ENCODE measurements around the gene FIGN. TPM values are rescaled to one million over a fixed set of nuclear protein-coding genes. Genes with fewer than 3 reads are reported as not detected.

Gene FIGN
- total and polyA plus RNA-seq, 4 experiments from 2014 or later = not detected

- Mint-ChIP-seq H3K4me1 (no peaks in the 10 kb centered on the region), H3K9me3 (peaks cover 0 to 10% (median 2%) of the 10 kb centered on the region in 8 donors), H3K27ac (no peak overlapping the region), H3K27me3 (no peaks in the 10 kb centered on the region), H3K36me3 (no peaks in the 10 kb centered on the region), H3K4me3 (no peak overlapping the region)
- intact Hi-C loops (cut with micrococcal nuclease) = no loop called here
- ChIA-PET CTCF (ENCODE audit: partially characterized antibody) (no interaction called here), POLR2A (ENCODE audit: partially characterized antibody) (no interaction called here)
- Histone ChIP-seq H3K36me3 (ENCODE audit: insufficient read depth, low read length) (no peaks in the 10 kb centered on the region), H3K27ac (ENCODE audit: low read depth, low read length) (no peak overlapping the region), H3K9me3 (ENCODE audit: control insufficient read depth in 1 of 2, low read length in 2 of 2) (no peaks in the 10 kb centered on the region), H3K27me3 (ENCODE audit: insufficient read depth, low read length) (no peaks in the 10 kb centered on the region), H3K4me3 (ENCODE audit: low read length in 2 of 2) (no peak overlapping the region), H3K4me1 (ENCODE audit: insufficient read depth, low read length) (no peaks in the 10 kb centered on the region)
- no peak for DNase-seq
Measured at GRCh38 chr2:163716101-163716500, 19.7 kb downstream of the FIGN start.

GRCh38 chr2:163715668-163716067 is 20.1 kb downstream of the FIGN start:
- H3K4me3 Mint-ChIP-seq = no peak overlapping the region

GRCh38 chr2:163715199-163715598 is 20.6 kb downstream of the FIGN start:
- no peaks in the 10 kb centered on the region for H3K4me1 ChIP-seq (ENCODE audit: insufficient read depth, low read length)
- no peaks in the 10 kb centered on the region for H3K36me3 Mint-ChIP-seq
- no peak overlapping the region for H3K4me3 ChIP-seq (ENCODE audit: low read length in 2 of 2)
- H3K27ac Mint-ChIP-seq = no peak overlapping the region
- H3K4me1 Mint-ChIP-seq = no peaks in the 10 kb centered on the region
- H3K27me3 Mint-ChIP-seq = no peaks in the 10 kb centered on the region
- H3K27ac ChIP-seq (ENCODE audit: low read depth, low read length) = no peak overlapping the region
- CTCF ChIA-PET (ENCODE audit: partially characterized antibody) = no interaction called here
- POLR2A ChIA-PET (ENCODE audit: partially characterized antibody) = no interaction called here
- H3K27me3 ChIP-seq (ENCODE audit: insufficient read depth, low read length) = no peaks in the 10 kb centered on the region
- H3K36me3 ChIP-seq (ENCODE audit: insufficient read depth, low read length) = no peaks in the 10 kb centered on the region
- intact Hi-C loops (cut with micrococcal nuclease) = no loop called here
- no peak for DNase-seq
- H3K9me3 ChIP-seq (ENCODE audit: control insufficient read depth in 1 of 2, low read length in 2 of 2) = no peaks in the 10 kb centered on the region
- peaks cover 0 to 10% (median 2%) of the 10 kb centered on the region in 8 donors for H3K9me3 Mint-ChIP-seq
- no peak overlapping the region for H3K4me3 Mint-ChIP-seq

More at GRCh38 chr2:163715668-163716067, 20.1 kb downstream of the FIGN start:
- Histone ChIP-seq H3K4me3 (ENCODE audit: low read length in 2 of 2) (no peak overlapping the region), H3K36me3 (ENCODE audit: insufficient read depth, low read length) (no peaks in the 10 kb centered on the region), H3K27me3 (ENCODE audit: insufficient read depth, low read length) (no peaks in the 10 kb centered on the region), H3K9me3 (ENCODE audit: control insufficient read depth in 1 of 2, low read length in 2 of 2) (no peaks in the 10 kb centered on the region), H3K27ac (ENCODE audit: low read depth, low read length) (no peak overlapping the region), H3K4me1 (ENCODE audit: insufficient read depth, low read length) (no peaks in the 10 kb centered on the region)
- Mint-ChIP-seq H3K36me3 (no peaks in the 10 kb centered on the region), H3K27me3 (no peaks in the 10 kb centered on the region), H3K9me3 (peaks cover 0 to 10% (median 2%) of the 10 kb centered on the region in 8 donors), H3K4me1 (no peaks in the 10 kb centered on the region), H3K27ac (no peak overlapping the region)
- ChIA-PET POLR2A (ENCODE audit: partially characterized antibody) (no interaction called here), CTCF (ENCODE audit: partially characterized antibody) (no interaction called here)
- DNase-seq = no peak
- intact Hi-C loops (cut with micrococcal nuclease) = no loop called here

GRCh38 chr2:163713534-163714311 is 22.1 kb downstream of the FIGN start:
- Mint-ChIP-seq H3K36me3 (no peaks in the 10 kb centered on the region), H3K9me3 (peaks cover 0 to 7% (median 2%) of the 10 kb centered on the region in 8 donors), H3K27ac (no peak overlapping the region), H3K4me1 (no peaks in the 10 kb centered on the region), H3K27me3 (no peaks in the 10 kb centered on the region), H3K4me3 (no peak overlapping the region)
- H3K4me3 ChIP-seq (ENCODE audit: low read length in 2 of 2) = no peak overlapping the region
- intact Hi-C loops (cut with micrococcal nuclease) = no loop called here
- no peaks in the 10 kb centered on the region for H3K36me3 ChIP-seq (ENCODE audit: insufficient read depth, low read length)
- no peak for DNase-seq
- no peaks in the 10 kb centered on the region for H3K4me1 ChIP-seq (ENCODE audit: insufficient read depth, low read length)
- H3K9me3 ChIP-seq (ENCODE audit: control insufficient read depth in 1 of 2, low read length in 2 of 2) = no peaks in the 10 kb centered on the region
- CTCF ChIA-PET (ENCODE audit: partially characterized antibody) = no interaction called here
- POLR2A ChIA-PET (ENCODE audit: partially characterized antibody) = no interaction called here
- H3K27ac ChIP-seq (ENCODE audit: low read depth, low read length) = no peak overlapping the region
- no peaks in the 10 kb centered on the region for H3K27me3 ChIP-seq (ENCODE audit: insufficient read depth, low read length)

GRCh38 chr2:163711699-163712098 is 24.1 kb downstream of the FIGN start:
- POLR2A ChIA-PET (ENCODE audit: partially characterized antibody) = no interaction called here
- no peaks in the 10 kb centered on the region for H3K4me1 Mint-ChIP-seq
- intact Hi-C loops (cut with micrococcal nuclease) = no loop called here
- no peaks in the 10 kb centered on the region for H3K27me3 Mint-ChIP-seq
- no peak for DNase-seq
- H3K9me3 Mint-ChIP-seq = peaks cover 0 to 7% (median 3%) of the 10 kb centered on the region in 8 donors
- H3K4me1 ChIP-seq (ENCODE audit: insufficient read depth, low read length) = no peaks in the 10 kb centered on the region
- H3K4me3 Mint-ChIP-seq = no peak overlapping the region
- H3K36me3 Mint-ChIP-seq = no peaks in the 10 kb centered on the region
- no peaks in the 10 kb centered on the region for H3K36me3 ChIP-seq (ENCODE audit: insufficient read depth, low read length)
- no peak overlapping the region for H3K27ac ChIP-seq (ENCODE audit: low read depth, low read length)
- H3K9me3 ChIP-seq (ENCODE audit: control insufficient read depth in 1 of 2, low read length in 2 of 2) = no peaks in the 10 kb centered on the region
- no peaks in the 10 kb centered on the region for H3K27me3 ChIP-seq (ENCODE audit: insufficient read depth, low read length)
- H3K4me3 ChIP-seq (ENCODE audit: low read length in 2 of 2) = no peak overlapping the region
- no peak overlapping the region for H3K27ac Mint-ChIP-seq
- CTCF ChIA-PET (ENCODE audit: partially characterized antibody) = no interaction called here

- intact Hi-C loops (cut with micrococcal nuclease) = no loop called here
- H3K4me1 Mint-ChIP-seq = no peaks in the 10 kb centered on the region
- CTCF ChIA-PET (ENCODE audit: partially characterized antibody) = no interaction called here
- no peak for DNase-seq
- Histone ChIP-seq H3K9me3 (ENCODE audit: control insufficient read depth in 1 of 2, low read length in 2 of 2) (no peaks in the 10 kb centered on the region), H3K4me1 (ENCODE audit: insufficient read depth, low read length) (no peaks in the 10 kb centered on the region), H3K4me3 (ENCODE audit: low read length in 2 of 2) (no peak overlapping the region), H3K36me3 (ENCODE audit: insufficient read depth, low read length) (no peaks in the 10 kb centered on the region), H3K27ac (ENCODE audit: low read depth, low read length) (no peak overlapping the region), H3K27me3 (ENCODE audit: insufficient read depth, low read length) (no peaks in the 10 kb centered on the region)
- POLR2A ChIA-PET (ENCODE audit: partially characterized antibody) = no interaction called here
- no peak overlapping the region for H3K27ac Mint-ChIP-seq
- H3K27me3 Mint-ChIP-seq = no peaks in the 10 kb centered on the region
- no peaks in the 10 kb centered on the region for H3K36me3 Mint-ChIP-seq
- peaks cover 0 to 7% (median 3%) of the 10 kb centered on the region in 8 donors for H3K9me3 Mint-ChIP-seq
- no peak overlapping the region for H3K4me3 Mint-ChIP-seq
Measured at GRCh38 chr2:163711258-163711657, 24.6 kb downstream of the FIGN start.

GRCh38 chr2:163709270-163709669 is 26.5 kb downstream of the FIGN start:
- no peak for DNase-seq
- CTCF ChIA-PET (ENCODE audit: partially characterized antibody) = no interaction called here
- H3K27me3 Mint-ChIP-seq = no peaks in the 10 kb centered on the region
- no peaks in the 10 kb centered on the region for H3K4me1 ChIP-seq (ENCODE audit: insufficient read depth, low read length)
- H3K4me3 ChIP-seq (ENCODE audit: low read length in 2 of 2) = no peak overlapping the region
- POLR2A ChIA-PET (ENCODE audit: partially characterized antibody) = no interaction called here
- H3K9me3 ChIP-seq (ENCODE audit: control insufficient read depth in 1 of 2, low read length in 2 of 2) = no peaks in the 10 kb centered on the region
- no peaks in the 10 kb centered on the region for H3K36me3 ChIP-seq (ENCODE audit: insufficient read depth, low read length)
- H3K27me3 ChIP-seq (ENCODE audit: insufficient read depth, low read length) = no peaks in the 10 kb centered on the region
- no peak overlapping the region for H3K27ac Mint-ChIP-seq
- intact Hi-C loops (cut with micrococcal nuclease) = no loop called here
- H3K27ac ChIP-seq (ENCODE audit: low read depth, low read length) = no peak overlapping the region
- H3K36me3 Mint-ChIP-seq = no peaks in the 10 kb centered on the region
- H3K4me1 Mint-ChIP-seq = no peaks in the 10 kb centered on the region
- H3K9me3 Mint-ChIP-seq = peaks cover 0 to 7% (median 2%) of the 10 kb centered on the region in 8 donors
- no peak overlapping the region for H3K4me3 Mint-ChIP-seq

Measured in CD4-positive, alpha-beta memory T cell (primary cell).